NCI-H2107 treated with DMSO at 0.1 percent for 48 hours (cell line): Measurements from ENCODE around the gene NKAIN4.

Source experiments
- DNase-seq: peaks from one replicate; lab custom pipeline; 2025; ENCODE audit not compliant: unreplicated experiment; lab: John Stamatoyannopoulos, UW

NKAIN4 gene

GRCh38 chr20:63288581-63289251, 34.5 kb upstream of the NKAIN4 start:
- no peak for DNase-seq

- no peak for DNase-seq
These were observed 33.7 kb upstream of the NKAIN4 start for GRCh38 chr20:63287697-63288580.

GRCh38 chr20:63286781-63287696, 32.8 kb upstream of the NKAIN4 start:
- DNase-seq = no peak

GRCh38 chr20:63285636-63286615, 31.7 kb upstream of the NKAIN4 start:
- DNase-seq = no peak

- DNase-seq = no peak
These were observed 30.8 kb upstream of the NKAIN4 start for GRCh38 chr20:63284981-63285524.

- DNase-seq = no peak
These were observed 30.3 kb upstream of the NKAIN4 start for GRCh38 chr20:63284544-63284949.

GRCh38 chr20:63284083-63284440, 29.8 kb upstream of the NKAIN4 start:
- no peak for DNase-seq

- DNase-seq = no peak
These were observed 29.3 kb upstream of the NKAIN4 start for GRCh38 chr20:63283397-63284082.

GRCh38 chr20:63282946-63283345, 28.7 kb upstream of the NKAIN4 start:
- DNase-seq = no peak

- no peak for DNase-seq
These were observed 27.7 kb upstream of the NKAIN4 start for GRCh38 chr20:63281742-63282665.

GRCh38 chr20:63280929-63281545, 26.8 kb upstream of the NKAIN4 start:
- DNase-seq = no peak

- DNase-seq = no peak
These were observed 26.1 kb upstream of the NKAIN4 start for GRCh38 chr20:63280371-63280770.

- DNase-seq = no peak
These were observed 25.7 kb upstream of the NKAIN4 start for GRCh38 chr20:63279931-63280330.

- no peak for DNase-seq
These were observed 24.4 kb upstream of the NKAIN4 start for GRCh38 chr20:63278661-63279060.

GRCh38 chr20:63277466-63278272, 23.4 kb upstream of the NKAIN4 start:
- DNase-seq = no peak

- no peak for DNase-seq
These were observed 22.7 kb upstream of the NKAIN4 start for GRCh38 chr20:63276956-63277355.

- DNase-seq = no peak
These were observed 21.6 kb upstream of the NKAIN4 start for GRCh38 chr20:63275825-63276224.
